PC-3 (cell line): Measurements from ENCODE around the gene UTRN.

Experiments used
- CTCF ChIP-seq: fragments of 300-600 bp; sonication (generic); conservative IDR thresholded peaks from 2 replicates; pipeline ENCODE4 v1.5.1; 2017; ENCODE audit warnings: antibody characterized with exemption, low read depth, mild to moderate bottlenecking, low read length
- EZH2 ChIP-seq: fragments of 300-600 bp; sonication (generic); IDR thresholded peaks from one replicate; pipeline ENCODE4 v1.6.1; 2017; ENCODE audit warnings: antibody characterized with exemption, mild to moderate bottlenecking, low read length; ENCODE audit not compliant: unreplicated experiment
- EZH2phosphoT487 ChIP-seq: fragments of 300-600 bp; sonication (generic); IDR thresholded peaks from 2 replicates; pipeline ENCODE4 v1.6.1; 2018; ENCODE audit warnings: mild to moderate bottlenecking, antibody characterized with exemption, low read length, borderline replicate concordance

- TF ChIP-seq CTCF (no peak), EZH2 (no peak), EZH2phosphoT487 (no peak)
Measured at GRCh38 chr6:144317736-144318135, 32.6 kb downstream of the UTRN start.
